Measurements from ENCODE around the gene SCML1.

DNA sequence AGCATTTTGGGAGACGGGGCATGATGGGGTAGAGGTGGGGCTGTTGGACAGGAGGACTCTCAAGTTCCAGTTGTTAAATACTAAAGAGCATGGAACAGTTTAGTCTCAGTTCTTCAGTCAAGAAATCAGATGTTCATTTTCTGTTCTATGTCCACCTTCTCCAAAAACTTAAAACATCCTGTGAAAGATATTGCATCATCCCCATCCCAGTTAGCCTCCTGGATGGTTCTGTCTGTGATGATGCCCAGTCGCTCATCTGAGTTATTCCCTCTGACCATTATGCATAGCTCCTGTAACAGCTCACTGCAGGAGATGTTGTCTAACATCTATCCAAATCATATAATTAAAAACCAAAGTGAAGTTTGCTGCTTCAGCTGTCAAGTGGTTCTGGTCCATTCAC is 32.1 kb upstream of the SCML1 start:
- TF ChIP-seq, protein P1, sequence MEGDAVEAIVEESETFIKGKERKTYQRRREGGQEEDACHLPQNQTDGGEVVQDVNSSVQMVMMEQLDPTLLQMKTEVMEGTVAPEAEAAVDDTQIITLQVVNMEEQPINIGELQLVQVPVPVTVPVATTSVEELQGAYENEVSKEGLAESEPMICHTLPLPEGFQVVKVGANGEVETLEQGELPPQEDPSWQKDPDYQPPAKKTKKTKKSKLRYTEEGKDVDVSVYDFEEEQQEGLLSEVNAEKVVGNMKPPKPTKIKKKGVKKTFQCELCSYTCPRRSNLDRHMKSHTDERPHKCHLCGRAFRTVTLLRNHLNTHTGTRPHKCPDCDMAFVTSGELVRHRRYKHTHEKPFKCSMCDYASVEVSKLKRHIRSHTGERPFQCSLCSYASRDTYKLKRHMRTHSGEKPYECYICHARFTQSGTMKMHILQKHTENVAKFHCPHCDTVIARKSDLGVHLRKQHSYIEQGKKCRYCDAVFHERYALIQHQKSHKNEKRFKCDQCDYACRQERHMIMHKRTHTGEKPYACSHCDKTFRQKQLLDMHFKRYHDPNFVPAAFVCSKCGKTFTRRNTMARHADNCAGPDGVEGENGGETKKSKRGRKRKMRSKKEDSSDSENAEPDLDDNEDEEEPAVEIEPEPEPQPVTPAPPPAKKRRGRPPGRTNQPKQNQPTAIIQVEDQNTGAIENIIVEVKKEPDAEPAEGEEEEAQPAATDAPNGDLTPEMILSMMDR (IDR thresholded peaks at IDR 0.05): no peak
- TF ChIP-seq POLR2AphosphoS5 (IDR thresholded peaks at IDR 0.05; ENCODE audit: low read depth, low read length) (no peak), SIN3A (IDR thresholded peaks at IDR 0.05; ENCODE audit: borderline replicate concordance, insufficient read depth, low read depth, low read length) (no peak)
- TF ChIP-seq, protein P2, sequence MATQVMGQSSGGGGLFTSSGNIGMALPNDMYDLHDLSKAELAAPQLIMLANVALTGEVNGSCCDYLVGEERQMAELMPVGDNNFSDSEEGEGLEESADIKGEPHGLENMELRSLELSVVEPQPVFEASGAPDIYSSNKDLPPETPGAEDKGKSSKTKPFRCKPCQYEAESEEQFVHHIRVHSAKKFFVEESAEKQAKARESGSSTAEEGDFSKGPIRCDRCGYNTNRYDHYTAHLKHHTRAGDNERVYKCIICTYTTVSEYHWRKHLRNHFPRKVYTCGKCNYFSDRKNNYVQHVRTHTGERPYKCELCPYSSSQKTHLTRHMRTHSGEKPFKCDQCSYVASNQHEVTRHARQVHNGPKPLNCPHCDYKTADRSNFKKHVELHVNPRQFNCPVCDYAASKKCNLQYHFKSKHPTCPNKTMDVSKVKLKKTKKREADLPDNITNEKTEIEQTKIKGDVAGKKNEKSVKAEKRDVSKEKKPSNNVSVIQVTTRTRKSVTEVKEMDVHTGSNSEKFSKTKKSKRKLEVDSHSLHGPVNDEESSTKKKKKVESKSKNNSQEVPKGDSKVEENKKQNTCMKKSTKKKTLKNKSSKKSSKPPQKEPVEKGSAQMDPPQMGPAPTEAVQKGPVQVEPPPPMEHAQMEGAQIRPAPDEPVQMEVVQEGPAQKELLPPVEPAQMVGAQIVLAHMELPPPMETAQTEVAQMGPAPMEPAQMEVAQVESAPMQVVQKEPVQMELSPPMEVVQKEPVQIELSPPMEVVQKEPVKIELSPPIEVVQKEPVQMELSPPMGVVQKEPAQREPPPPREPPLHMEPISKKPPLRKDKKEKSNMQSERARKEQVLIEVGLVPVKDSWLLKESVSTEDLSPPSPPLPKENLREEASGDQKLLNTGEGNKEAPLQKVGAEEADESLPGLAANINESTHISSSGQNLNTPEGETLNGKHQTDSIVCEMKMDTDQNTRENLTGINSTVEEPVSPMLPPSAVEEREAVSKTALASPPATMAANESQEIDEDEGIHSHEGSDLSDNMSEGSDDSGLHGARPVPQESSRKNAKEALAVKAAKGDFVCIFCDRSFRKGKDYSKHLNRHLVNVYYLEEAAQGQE (IDR thresholded peaks at IDR 0.05; ENCODE audit: insufficient read depth in 1 of 2, low read depth in 2 of 2, low read length in 1 of 2): no peak

Data from Panc1 (cell line).